GM19463 (cell line): Measurements from ENCODE around the gene KLHL25.

Experiments
- ATAC-seq: cut with Tn5 transposase; IDR thresholded peaks from one replicate; pipeline ENCODE4 v1.9.1; 2021; ENCODE audit warnings: mild to moderate bottlenecking, moderate library complexity; ENCODE audit not compliant: unreplicated experiment

The KLHL25 gene

GRCh38 chr15:85777250-85778106 is 17.2 kb downstream of the KLHL25 start:
- no peak for ATAC-seq

GRCh38 chr15:85773970-85774369 is 20.8 kb downstream of the KLHL25 start:
- ATAC-seq = no peak

DNA sequence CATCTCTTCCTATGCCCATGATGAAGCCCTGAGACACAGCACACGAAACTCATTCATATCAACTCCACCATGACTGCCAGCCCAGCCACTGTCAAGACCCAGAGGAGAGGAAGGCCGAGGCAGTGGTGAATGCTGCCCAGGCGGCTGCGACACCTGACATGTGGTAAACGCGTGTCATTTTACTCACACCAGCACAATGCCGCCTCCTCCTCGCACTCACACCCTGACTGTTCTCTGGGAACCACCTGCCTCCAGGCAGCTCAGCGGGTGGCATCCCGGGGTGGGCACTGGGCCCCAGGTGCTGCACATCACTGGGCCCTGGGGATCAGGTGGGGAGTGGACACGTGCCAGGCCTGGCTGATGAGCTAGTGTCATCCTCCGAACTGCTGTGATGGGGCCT is 21.5 kb downstream of the KLHL25 start:
- ATAC-seq = no peak

GRCh38 chr15:85772668-85773067 is 22.1 kb downstream of the KLHL25 start:
- no peak for ATAC-seq

- ATAC-seq = no peak
These were observed 22.8 kb downstream of the KLHL25 start for GRCh38 chr15:85771781-85772445.

- ATAC-seq = no peak
These were observed 23.5 kb downstream of the KLHL25 start for GRCh38 chr15:85771271-85771670.

DNA sequence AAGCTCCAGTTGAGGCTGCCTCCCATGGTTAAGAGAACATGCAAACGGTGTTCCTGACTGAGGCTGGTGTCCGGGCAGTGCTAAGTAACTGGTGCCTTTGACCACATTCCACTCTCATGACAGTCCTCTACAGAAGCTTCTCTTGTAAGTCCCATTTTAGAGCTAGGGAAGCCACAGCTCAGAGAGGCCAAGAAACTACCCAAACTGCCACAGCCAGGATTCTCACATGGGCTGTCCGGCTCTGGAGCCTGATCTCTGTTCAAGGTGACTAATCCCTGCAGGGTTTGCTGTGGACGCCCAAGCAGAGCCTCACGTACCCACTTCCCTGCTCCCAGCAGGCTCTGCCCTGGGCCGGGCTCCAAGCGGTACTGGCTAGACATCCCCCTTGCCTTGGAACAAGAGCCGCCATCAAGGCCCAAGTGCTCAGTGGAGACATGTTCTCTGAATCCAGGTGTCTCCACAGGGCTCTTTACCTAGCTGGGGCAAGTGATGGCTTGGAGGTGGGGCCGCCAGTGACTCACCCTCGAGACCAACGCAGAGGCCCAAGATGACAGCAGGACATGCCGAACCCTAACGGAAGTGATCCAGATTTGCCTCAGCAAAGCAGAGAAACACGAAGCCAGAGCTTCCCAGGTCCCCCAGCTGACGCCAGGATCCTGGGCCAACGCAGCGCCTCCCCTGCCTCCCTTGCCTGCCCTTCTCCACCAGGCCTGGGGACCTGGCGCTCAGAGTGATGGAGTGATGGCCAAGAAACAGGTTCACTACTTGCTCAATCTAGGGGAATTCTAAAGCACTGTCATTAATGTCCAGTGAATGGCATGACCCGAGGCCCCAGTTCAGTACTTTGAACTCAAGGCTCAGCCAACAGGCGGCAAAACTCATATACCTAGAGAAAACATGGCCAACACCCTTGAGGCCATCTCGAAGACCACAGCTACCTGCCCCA is 24.4 kb downstream of the KLHL25 start:
- ATAC-seq = no peak

DNA sequence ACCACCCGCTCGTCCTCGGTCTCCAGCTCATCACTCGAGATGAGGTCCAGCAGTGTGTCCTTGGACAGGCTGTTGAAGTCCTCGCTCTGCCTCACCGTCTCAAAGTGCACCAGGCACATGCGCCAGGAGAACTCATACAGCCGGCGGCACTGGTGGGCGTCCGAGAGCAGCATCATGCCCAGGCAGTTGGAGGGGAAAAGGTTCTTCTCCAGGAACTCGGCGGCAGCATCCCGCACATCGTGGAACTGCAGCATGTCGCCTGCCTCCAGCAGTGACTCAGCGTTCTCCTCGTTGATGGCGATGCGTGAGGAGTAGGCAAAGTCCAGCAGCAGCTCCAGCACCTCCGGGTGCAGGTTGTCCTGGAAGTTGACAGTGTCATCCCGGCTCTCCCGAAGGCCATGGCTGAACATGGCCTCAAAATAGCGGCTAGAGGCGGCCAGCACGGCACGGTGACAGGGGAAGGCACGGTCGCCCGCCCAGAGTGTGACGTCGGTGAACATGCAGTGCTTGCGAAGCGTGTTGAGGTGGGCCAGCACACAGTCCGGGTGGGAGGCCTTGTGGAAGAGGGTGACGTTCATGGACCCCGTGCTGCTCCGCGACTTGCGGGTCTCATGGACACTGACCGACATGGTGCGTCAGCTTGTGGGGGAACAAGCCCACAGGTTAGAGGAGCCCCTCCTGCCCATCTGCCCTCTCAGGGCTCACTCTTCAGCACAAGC is 25.4 kb downstream of the KLHL25 start:
- ATAC-seq = no peak

DNA sequence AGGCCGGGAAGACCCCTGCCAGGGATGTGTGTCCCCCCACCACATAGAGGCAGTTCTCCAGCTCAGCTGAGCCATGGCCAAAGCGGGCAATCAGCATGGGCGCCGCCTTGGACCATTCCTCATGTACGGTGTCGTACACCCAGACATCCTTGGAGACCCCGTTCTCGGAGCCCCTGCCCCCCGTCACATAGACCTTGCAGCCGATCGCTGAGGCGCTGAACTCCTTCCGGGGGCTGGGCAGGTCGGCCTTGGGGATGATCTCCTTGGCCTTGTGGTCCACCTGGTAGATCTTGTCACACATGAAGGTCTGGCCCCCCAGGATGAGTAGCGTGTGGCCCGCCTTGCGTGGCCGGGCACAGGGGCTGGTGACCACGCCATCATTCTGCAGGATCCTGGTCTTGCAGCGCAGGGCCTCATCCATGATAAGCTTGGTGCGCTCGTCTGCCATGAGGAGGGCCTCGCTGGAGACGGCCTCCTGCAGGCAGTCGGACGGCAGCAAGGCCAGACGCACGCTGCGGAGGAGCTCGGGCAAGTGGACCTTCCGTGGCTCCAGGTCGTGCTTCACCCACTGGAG is 26.0 kb downstream of the KLHL25 start:
- no peak for ATAC-seq

GRCh38 chr15:85767785-85768529 is 26.8 kb downstream of the KLHL25 start:
- no peak for ATAC-seq

DNA sequence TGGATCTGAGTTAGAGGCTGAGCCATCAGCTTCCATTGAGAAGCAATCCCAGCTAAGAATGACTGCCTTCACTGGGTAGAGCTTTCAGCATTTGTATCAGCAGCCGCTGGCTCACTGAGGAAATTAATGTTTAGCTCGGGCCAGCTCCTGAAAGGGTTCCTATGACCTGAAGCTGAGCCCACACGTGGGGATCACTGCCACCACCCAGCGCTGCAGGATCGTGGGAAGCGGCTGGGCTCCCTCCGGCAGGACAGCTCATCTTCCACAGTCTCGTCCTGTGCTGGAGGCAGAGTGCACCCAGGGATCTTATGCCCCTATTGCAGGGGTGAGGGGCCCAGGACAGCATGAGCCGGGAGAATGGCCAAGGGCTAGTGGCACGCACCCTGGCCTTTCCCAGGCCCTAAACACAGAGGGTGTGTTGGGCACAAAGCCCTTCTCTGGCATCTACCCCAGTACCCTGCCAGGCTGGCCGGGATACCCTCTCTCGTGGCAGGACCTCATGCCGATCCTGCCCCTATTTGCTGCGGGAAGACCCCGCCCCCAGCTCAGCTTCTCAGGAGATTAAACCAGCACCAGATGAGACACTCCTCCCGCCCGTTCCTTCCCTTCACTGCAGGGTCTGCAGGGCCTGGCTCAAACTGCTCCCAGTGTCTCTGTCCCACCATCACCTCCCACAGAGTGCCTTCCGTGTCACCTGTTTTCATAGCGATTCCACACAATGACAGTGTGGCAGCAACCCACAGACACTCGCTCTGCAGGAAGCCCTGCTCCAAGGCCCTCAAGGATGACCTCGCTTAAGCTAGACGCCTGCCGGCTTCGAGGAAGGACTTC is 28.5 kb downstream of the KLHL25 start:
- no peak for ATAC-seq

GRCh38 chr15:85764649-85765277 is 30.0 kb downstream of the KLHL25 start:
- ATAC-seq = no peak

- no peak for ATAC-seq
These were observed 30.8 kb downstream of the KLHL25 start for GRCh38 chr15:85763673-85764633.

DNA sequence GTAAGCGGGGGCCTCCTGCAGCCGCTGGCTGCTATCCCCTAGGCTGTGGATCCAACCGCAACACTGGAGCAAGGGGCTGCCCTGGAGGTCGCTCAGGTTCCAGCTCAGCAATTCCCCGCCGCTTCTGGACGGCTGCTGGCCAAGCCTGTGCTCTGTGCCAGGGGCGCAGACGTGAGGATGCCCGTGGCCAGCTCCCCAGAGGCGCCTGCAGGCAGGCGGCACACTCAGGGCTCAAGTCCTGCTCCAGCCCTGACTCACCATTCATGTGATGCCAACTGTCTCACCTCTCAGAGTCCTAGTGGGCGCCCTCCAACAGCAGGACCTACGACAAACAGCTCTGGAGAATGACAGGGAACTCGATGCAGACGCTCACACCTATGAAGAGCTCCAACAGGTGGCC is 31.6 kb downstream of the KLHL25 start:
- no peak for ATAC-seq

- no peak for ATAC-seq
These were observed 32.0 kb downstream of the KLHL25 start for GRCh38 chr15:85762756-85763127.

GRCh38 chr15:85762039-85762755 is 32.5 kb downstream of the KLHL25 start:
- ATAC-seq = no peak
